GM18511 (cell line): ENCODE measurements around the gene IRGQ.
"Not testable (repeated sequence)": the region's sequence is repeated elsewhere in the genome, so short reads cannot be mapped to it uniquely, and the experiment has no call there.

Source experiments
- ATAC-seq: cut with Tn5 transposase; IDR thresholded peaks from one replicate; pipeline ENCODE4 v1.9.1; 2021; ENCODE audit warnings: mild to moderate bottlenecking, moderate library complexity; ENCODE audit not compliant: unreplicated experiment

The IRGQ gene

GRCh38 chr19:43547926-43548325 lies 48.0 kb downstream of the IRGQ start:
- ATAC-seq = not testable (repeated sequence)

DNA sequence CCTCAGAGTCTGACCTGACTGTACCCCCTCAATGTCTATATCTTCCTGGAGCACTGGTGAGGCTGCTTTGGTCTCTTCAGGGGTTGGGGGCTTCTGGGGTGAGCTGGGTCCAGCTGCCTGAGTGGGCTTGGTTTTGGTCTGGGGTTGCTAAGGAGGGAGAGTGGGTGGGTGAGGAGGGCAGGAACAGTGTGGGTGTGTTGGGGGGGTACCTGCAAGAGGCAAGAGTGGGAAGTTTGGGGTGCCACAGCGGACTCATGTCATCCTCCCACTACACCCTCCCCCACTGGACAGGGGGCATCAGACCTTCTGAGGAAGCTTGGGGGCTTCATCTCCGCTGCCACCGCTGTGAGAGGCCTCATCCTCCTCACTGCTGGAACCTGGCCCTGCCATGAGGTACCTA lies 49.4 kb downstream of the IRGQ start:
- ATAC-seq = no peak

DNA sequence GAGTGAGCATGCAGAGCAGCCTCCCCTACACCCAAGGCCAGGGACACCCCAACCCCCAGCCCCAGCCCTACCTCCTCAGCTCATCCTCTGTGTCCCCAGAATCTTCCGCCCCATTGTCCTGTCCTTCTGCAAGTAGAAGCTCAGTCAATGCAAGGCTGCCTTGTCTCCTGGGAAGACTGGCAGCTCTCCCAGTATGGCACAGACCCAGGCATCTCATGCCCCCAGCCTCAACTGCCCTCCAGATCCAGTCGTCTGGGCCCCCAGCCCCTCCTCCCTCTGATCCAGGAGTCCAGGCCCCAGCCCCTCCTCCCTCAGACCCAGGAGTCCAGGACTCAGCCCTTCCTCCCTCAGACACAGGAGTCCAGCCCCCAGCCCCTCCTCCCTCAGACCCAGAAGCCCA lies 50.0 kb downstream of the IRGQ start:
- no peak for ATAC-seq

GRCh38 chr19:43545276-43545675 lies 50.7 kb downstream of the IRGQ start:
- ATAC-seq = no peak

GRCh38 chr19:43544077-43544476 lies 51.9 kb downstream of the IRGQ start:
- ATAC-seq = no peak

- ATAC-seq = no peak
These were observed 53.8 kb downstream of the IRGQ start for GRCh38 chr19:43541920-43542650.

GRCh38 chr19:43540381-43540780 lies 55.6 kb downstream of the IRGQ start:
- ATAC-seq = no peak

GRCh38 chr19:43538922-43539321 lies 57.0 kb downstream of the IRGQ start:
- no peak for ATAC-seq

DNA sequence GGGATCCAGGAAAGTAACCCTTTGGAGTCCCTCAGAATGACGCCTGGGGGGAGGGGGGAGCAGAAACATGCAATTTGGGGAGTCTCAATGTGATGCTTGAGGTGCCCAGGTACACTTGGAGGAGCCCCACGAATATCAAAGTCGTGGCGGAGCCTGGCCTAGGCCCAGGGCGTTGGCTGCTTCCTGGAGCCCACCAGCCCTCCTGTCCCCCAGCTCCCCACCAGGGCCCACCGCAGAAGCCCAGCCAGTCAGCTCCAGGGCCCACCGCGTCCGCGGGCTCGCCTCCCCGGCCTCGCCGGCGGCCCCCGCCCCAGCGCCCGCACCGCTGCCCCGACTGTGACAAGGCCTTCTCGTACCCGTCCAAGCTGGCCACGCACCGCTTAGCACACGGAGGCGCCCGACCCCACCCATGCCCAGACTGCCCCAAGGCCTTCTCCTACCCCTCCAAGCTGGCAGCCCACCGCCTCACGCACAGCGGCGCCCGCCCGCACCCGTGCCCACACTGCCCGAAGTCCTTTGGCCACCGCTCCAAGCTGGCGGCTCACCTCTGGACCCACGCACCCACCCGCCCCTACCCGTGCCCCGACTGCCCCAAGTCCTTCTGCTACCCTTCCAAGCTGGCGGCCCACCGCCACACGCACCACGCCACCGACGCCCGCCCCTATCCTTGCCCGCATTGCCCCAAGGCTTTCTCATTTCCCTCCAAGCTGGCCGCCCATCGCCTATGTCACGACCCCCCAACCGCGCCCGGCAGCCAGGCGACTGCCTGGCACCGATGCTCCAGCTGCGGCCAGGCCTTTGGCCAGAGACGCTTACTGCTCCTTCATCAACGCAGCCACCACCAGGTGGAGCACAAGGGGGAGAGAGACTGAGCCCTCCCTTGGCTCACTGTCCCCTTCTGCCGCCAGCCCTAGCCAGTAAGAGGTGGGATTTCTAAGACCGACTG lies 60.8 kb downstream of the IRGQ start:
- no peak for ATAC-seq
